Adrenal gland (tissue), 12 donors: ENCODE measurements around the gene ENO4. TPM values are rescaled to one million over a fixed set of nuclear protein-coding genes. Genes with fewer than 3 reads are reported as not detected.

Experiments
- DNase-seq, 7 donors: peaks; one replicate each; pipeline ENCODE4 v3.0.0-alpha.2; 2019 to 2020
- H3K27ac ChIP-seq, 5 donors: fragments of 200-600 bp; sonication (generic) in 4 of 5; 1 replicate in 3 of 5; 2 replicates in 2 of 5; pipeline versions ENCODE4 v1.5.1 to v1.8.0; 2016 to 2020; ENCODE audit warnings: mild to moderate bottlenecking in 1 of 5
- H3K27me3 ChIP-seq: fragments of 200-600 bp; 2 replicates; pipeline ENCODE4 v1.8.0; 2021
- H3K36me3 ChIP-seq, 2 donors: fragments of 200-600 bp; replicated peaks in 1 of 2; 1 replicate in 1 of 2; 2 replicates in 1 of 2; pipeline versions ENCODE4 v1.5.1 to v1.8.0; 2018 to 2022
- H3K4me1 ChIP-seq, 2 donors: fragments of 200-600 bp; replicated peaks in 1 of 2; 1 replicate in 1 of 2; 2 replicates in 1 of 2; pipeline versions ENCODE4 v1.5.1 to v1.8.0; 2018 to 2021
- H3K4me3 ChIP-seq, 4 donors: fragments of 200-600 bp; sonication (generic) in 3 of 4; one replicate each; pipeline ENCODE4 v1.5.1; 2016 to 2018
- H3K9me3 ChIP-seq, 3 donors: fragments of 200-600 bp; sonication (generic) in 1 of 3; replicated peaks in 1 of 3; 1 replicate in 2 of 3; 2 replicates in 1 of 3; pipeline versions ENCODE4 v1.5.1 to v1.8.0; 2016 to 2021
- POLR2A ChIP-seq, 2 donors: fragments of 450-650 bp; IDR thresholded peaks; one replicate each; pipeline ENCODE4 v1.6.1; 2017; ENCODE audit warnings: antibody characterized with exemption in 2 of 2, mild to moderate bottlenecking in 2 of 2, moderate library complexity in 1 of 2
- WGBS, 4 donors: extraction: QIAGEN DNeasy Blood & Tissue Kit in 2 of 4; methylation state at CpG; one replicate each; pipeline versions ENCODE4 v1.1.5 to v1.1.7; 2013 to 2017; 5-methylcytosine and 5-hydroxymethylcytosine counted together
- intact Hi-C, 2 donors: fragments of 100-400 bp; cut with DNase I; formaldehyde crosslinking; loops; one replicate each; pipeline versions ENCODE4 v1.14.1 to v1.15.0; 2022 to 2023
- polyA plus RNA-seq, 3 donors: library from polyadenylated mRNA; stranded (reverse); fragments of 200-250 nt in 2 of 3; fragments of 350-450 nt in 1 of 3; fragmentation: Illumina TruSeq in 1 of 3; extraction: RNeasy Lipid Tissue Mini Kit (QIAGEN cat#74804) in 1 of 3; gene quantifications; one replicate each; pipeline ENCODE4 v1.2.3, GENCODE V29; 2013 to 2014
- total RNA-seq, 9 donors: library from RNA; depleted of rRNA in 4 of 9; stranded (reverse); fragments of >200 nt in 4 of 9; fragments of 120-200 nt in 1 of 9; fragmentation: NEBNext Ultra II Directional in 1 of 9; extraction: Animal tissue kit (Norgen Biotek cat#: 25700) in 1 of 9; gene quantifications; one replicate each; pipeline versions ENCODE4 v1.1.0 to v1.2.4, GENCODE V29; 2013 to 2023
- TF ChIP-seq, protein P1 (sequence below), 6 experiments: fragments of 450-650 bp in 4 of 6; fragments of 200-600 bp in 2 of 6; sonication (generic) in 1 of 6; IDR thresholded peaks; 1 replicate in 5 of 6; 2 replicates in 1 of 6; pipeline versions ENCODE4 v1.5.1 to v1.8.0; 2016 to 2021; ENCODE audit warnings: antibody characterized with exemption in 6 of 6, mild to moderate bottlenecking in 2 of 6, moderate library complexity in 1 of 6
- donor health status: healthy with polysubstance abuse.
- donor health status: Bipolar disorder and iron deficiency.
- donor health status: DM: yes; HTN: yes; CAD: no.
- donor health status: DM: no; HTN: no; CAD: no.
- donor health status: DM: no; HTN: no; CAD: no.
- donor health status: DM: yes; HTN: yes; CAD: no.

ENO4 gene
- total and polyA plus RNA-seq, 12 donors: 0.11 to 6.8 (median 0.42) TPM; not detected in 1

DNA sequence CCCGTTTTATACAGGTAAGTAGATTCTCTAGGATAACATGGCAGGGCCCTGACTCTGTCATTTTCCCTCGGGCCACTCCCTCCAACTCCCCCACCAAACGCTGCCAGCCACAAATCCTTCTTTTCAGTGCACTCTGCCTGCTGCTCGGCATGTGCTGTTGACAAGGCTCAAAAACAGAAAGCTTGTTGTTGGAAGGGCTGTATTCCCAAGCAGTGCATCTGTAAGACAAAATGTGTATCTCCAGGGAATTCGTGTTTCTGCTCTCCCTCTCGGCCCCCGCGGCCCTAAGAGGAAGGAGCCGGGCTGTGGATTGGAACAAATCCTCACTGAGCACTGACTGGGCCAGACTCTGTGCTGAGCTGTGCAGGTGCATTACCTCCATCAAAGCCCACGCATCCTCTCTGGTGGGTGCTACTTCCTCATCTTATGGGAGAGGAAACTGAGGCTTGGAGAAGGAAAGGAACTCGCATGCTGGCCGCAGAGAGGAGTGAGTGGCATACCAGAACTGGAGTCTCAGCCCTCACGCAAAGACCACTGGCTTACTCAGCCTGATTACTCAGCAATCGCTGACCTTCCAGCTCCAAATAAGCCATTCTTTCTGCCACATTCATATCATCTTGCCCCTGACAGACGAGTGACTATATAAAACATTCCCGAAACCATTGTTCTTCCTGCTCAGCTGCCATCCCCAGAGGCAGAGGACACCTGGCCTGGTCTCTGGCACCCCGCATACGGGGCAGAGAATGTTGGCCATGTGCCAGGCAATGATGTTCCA, 33.5 kb upstream of the ENO4 start:
- 52 to 60% (median 55%) methylated on average over 14 to 18 of the region's 18 CpGs for WGBS, 4 donors
- H3K9me3 ChIP-seq: no peaks in the 10 kb centered on the region
- TF ChIP-seq, protein P1, sequence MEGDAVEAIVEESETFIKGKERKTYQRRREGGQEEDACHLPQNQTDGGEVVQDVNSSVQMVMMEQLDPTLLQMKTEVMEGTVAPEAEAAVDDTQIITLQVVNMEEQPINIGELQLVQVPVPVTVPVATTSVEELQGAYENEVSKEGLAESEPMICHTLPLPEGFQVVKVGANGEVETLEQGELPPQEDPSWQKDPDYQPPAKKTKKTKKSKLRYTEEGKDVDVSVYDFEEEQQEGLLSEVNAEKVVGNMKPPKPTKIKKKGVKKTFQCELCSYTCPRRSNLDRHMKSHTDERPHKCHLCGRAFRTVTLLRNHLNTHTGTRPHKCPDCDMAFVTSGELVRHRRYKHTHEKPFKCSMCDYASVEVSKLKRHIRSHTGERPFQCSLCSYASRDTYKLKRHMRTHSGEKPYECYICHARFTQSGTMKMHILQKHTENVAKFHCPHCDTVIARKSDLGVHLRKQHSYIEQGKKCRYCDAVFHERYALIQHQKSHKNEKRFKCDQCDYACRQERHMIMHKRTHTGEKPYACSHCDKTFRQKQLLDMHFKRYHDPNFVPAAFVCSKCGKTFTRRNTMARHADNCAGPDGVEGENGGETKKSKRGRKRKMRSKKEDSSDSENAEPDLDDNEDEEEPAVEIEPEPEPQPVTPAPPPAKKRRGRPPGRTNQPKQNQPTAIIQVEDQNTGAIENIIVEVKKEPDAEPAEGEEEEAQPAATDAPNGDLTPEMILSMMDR (IDR thresholded peaks at IDR 0.05): no peak
- TF ChIP-seq POLR2A (IDR thresholded peaks at IDR 0.05): no peak
- H3K4me3 ChIP-seq: no peak overlapping the region
- no peaks in the 10 kb centered on the region for H3K36me3 ChIP-seq
- H3K27ac ChIP-seq: no peak overlapping the region
- peaks cover 7% of the 10 kb centered on the region for H3K27me3 ChIP-seq
- peak in 3 of 7 donors; percentile 17 to 23 (median 19) for DNase-seq
- no peaks in the 10 kb centered on the region for H3K4me1 ChIP-seq
- intact Hi-C loops: no loop called here

- 53 to 62% (median 56%) methylated on average over 10 of the region's 10 CpGs for WGBS, 4 donors
- peaks cover 7% of the 10 kb centered on the region for H3K27me3 ChIP-seq
- H3K4me3 ChIP-seq: no peak overlapping the region
- intact Hi-C loops: no loop called here
- H3K36me3 ChIP-seq: no peaks in the 10 kb centered on the region
- peak in 1 of 7 donors; percentile 15 for DNase-seq
- no peak for TF ChIP-seq POLR2A (IDR thresholded peaks at IDR 0.05)
- TF ChIP-seq, protein P1 (IDR thresholded peaks at IDR 0.05): no peak
- H3K27ac ChIP-seq: no peak overlapping the region
- H3K9me3 ChIP-seq: no peaks in the 10 kb centered on the region
- no peaks in the 10 kb centered on the region for H3K4me1 ChIP-seq
Measured at GRCh38 chr10:116817178-116817577, 32.1 kb upstream of the ENO4 start.

GRCh38 chr10:116817780-116818343, 31.4 kb upstream of the ENO4 start:
- H3K9me3 ChIP-seq: no peaks in the 10 kb centered on the region
- peaks cover 7% of the 10 kb centered on the region for H3K27me3 ChIP-seq
- H3K4me3 ChIP-seq: no peak overlapping the region
- H3K36me3 ChIP-seq: no peaks in the 10 kb centered on the region
- no peak overlapping the region for H3K27ac ChIP-seq
- 59 to 72% (median 67%) methylated on average over 7 to 8 of the region's 8 CpGs for WGBS, 4 donors
- peak in 1 of 7 donors; percentile 27 for DNase-seq
- H3K4me1 ChIP-seq: no peaks in the 10 kb centered on the region
- TF ChIP-seq, protein P1 (IDR thresholded peaks at IDR 0.05): no peak
- no peak for TF ChIP-seq POLR2A (IDR thresholded peaks at IDR 0.05)
- intact Hi-C loops: no loop called here

GRCh38 chr10:116819999-116820677, 29.2 kb upstream of the ENO4 start:
- H3K36me3 ChIP-seq: no peaks in the 10 kb centered on the region
- no peaks in the 10 kb centered on the region for H3K4me1 ChIP-seq
- intact Hi-C loops: no loop called here
- TF ChIP-seq, protein P1 (IDR thresholded peaks at IDR 0.05): no peak
- TF ChIP-seq POLR2A (IDR thresholded peaks at IDR 0.05): no peak
- no peak overlapping the region for H3K27ac ChIP-seq
- peak in 1 of 7 donors; percentile 5 for DNase-seq
- WGBS, 4 donors: 84 to 91% (median 86%) methylated on average over 6 of the region's 6 CpGs
- H3K4me3 ChIP-seq: no peak overlapping the region
- peaks cover 7% of the 10 kb centered on the region for H3K27me3 ChIP-seq
- no peaks in the 10 kb centered on the region for H3K9me3 ChIP-seq
